HCT116 (cell line): ENCODE measurements around the gene RTN4.

Source experiments
- CBX3 ChIP-seq: IDR thresholded peaks from 2 replicates; pipeline ENCODE4 v1.6.1; 2012; ENCODE audit warnings: low read depth
- CEBPB ChIP-seq: IDR thresholded peaks from 2 replicates; pipeline ENCODE4 v1.6.1; 2012; ENCODE audit warnings: low read depth
- CTCF ChIP-seq, 3 experiments: fragments of 200-600 bp in 1 of 3; sonication (generic) in 1 of 3; IDR thresholded peaks in 2 of 3; conservative IDR thresholded peaks in 1 of 3; 2 replicates each; pipeline ENCODE4 v1.5.1; 2012 to 2017; ENCODE audit warnings: low read depth in 2 of 3, low read length in 2 of 3, antibody characterized with exemption in 1 of 3, borderline replicate concordance in 1 of 3, control low read depth in 1 of 3, mild to moderate bottlenecking in 1 of 3, mixed read lengths in 1 of 3, mixed run types in 1 of 3, moderate library complexity in 1 of 3; ENCODE audit not compliant: insufficient read depth in 1 of 3
- ELF1 ChIP-seq: IDR thresholded peaks from 2 replicates; pipeline ENCODE4 v1.6.1; 2012; ENCODE audit warnings: low read depth, borderline replicate concordance
- EZH2 ChIP-seq: fragments of 200-600 bp; sonication (generic); IDR thresholded peaks from 2 replicates; pipeline ENCODE4 v1.6.1; 2017; ENCODE audit warnings: antibody characterized with exemption, mixed run types
- EZH2phosphoT487 ChIP-seq: fragments of 200-600 bp; IDR thresholded peaks from 2 replicates; pipeline ENCODE4 v1.6.1; 2018; ENCODE audit warnings: antibody characterized with exemption, borderline replicate concordance
- JUND ChIP-seq: IDR thresholded peaks from 2 replicates; pipeline ENCODE4 v1.6.1; 2012
- POLR2A ChIP-seq: IDR thresholded peaks from 2 replicates; pipeline ENCODE4 v1.7.0; 2011; ENCODE audit warnings: borderline replicate concordance; ENCODE audit not compliant: insufficient read depth, insufficient read length; ENCODE audit errors: extremely low read depth
- POLR2AphosphoS5 ChIP-seq: IDR thresholded peaks from 2 replicates; pipeline ENCODE4 v1.6.1; 2011; ENCODE audit warnings: mild to moderate bottlenecking, low read depth, low read length, moderate library complexity
- SP1 ChIP-seq: IDR thresholded peaks from 2 replicates; pipeline ENCODE4 v1.6.1; 2012; ENCODE audit warnings: low read depth
- ZNF274 ChIP-seq: fragments of 200-500 bp; sonication (Bioruptor generic); IDR thresholded peaks from 2 replicates; pipeline ENCODE4 v1.6.1; 2014; ENCODE audit warnings: mild to moderate bottlenecking, low read depth, low read length, inconsistent platforms

GRCh38 chr2:55090702-55091101 is 40.5 kb upstream of the RTN4 start:
- TF ChIP-seq CTCF (IDR thresholded peaks at IDR 0.05 in 2 of 3, conservative IDR thresholded peaks at IDR 0.05 in 1 of 3; ENCODE audit: borderline replicate concordance in 1 of 3, insufficient read depth in 1 of 3, low read depth in 2 of 3, low read length in 2 of 3), result no peak
- TF ChIP-seq JUND, result no peak
- TF ChIP-seq ZNF274, result no peak
- no peak for TF ChIP-seq POLR2A
- no peak for TF ChIP-seq EZH2
- no peak for TF ChIP-seq POLR2AphosphoS5
- TF ChIP-seq CBX3, result no peak
- TF ChIP-seq CEBPB, result no peak
- TF ChIP-seq SP1, result no peak
- no peak for TF ChIP-seq EZH2phosphoT487
- TF ChIP-seq ELF1, result no peak
